GM23248 (cell line): ENCODE measurements around the gene CACNG1. TPM values are rescaled to one million over a fixed set of nuclear protein-coding genes. Genes with fewer than 3 reads are reported as not detected.
A peak's percentile ranks its signal among the peaks of the same experiment; 100 is the strongest.
"Not testable (repeated sequence)": the region's sequence is repeated elsewhere in the genome, so short reads cannot be mapped to it uniquely, and the experiment has no call there.

Experiments
- DNase-seq: peaks from one replicate; pipeline ENCODE4 v3.0.0-alpha.2; 2015
- H2AFZ ChIP-seq: fragments of 200-600 bp; sonication (generic); 2 replicates; pipeline ENCODE4 v1.6.1; 2016; ENCODE audit warnings: antibody characterized with exemption
- H3F3A ChIP-seq: fragments of 200-600 bp; sonication (generic); 2 replicates; pipeline ENCODE4 v1.6.1; 2016; ENCODE audit warnings: mild to moderate bottlenecking, antibody characterized with exemption, mixed run types; ENCODE audit not compliant: insufficient read depth
- H3K27ac ChIP-seq: fragments of 200-600 bp; sonication (generic); 2 replicates; pipeline ENCODE4 v1.5.1; 2016; ENCODE audit warnings: mild to moderate bottlenecking
- H3K27me3 ChIP-seq: fragments of 200-600 bp; sonication (generic); replicated peaks from 2 replicates; pipeline ENCODE4 v1.6.1; 2016; ENCODE audit warnings: mild to moderate bottlenecking; ENCODE audit not compliant: insufficient read depth
- H3K36me3 ChIP-seq: fragments of 200-600 bp; sonication (generic); 2 replicates; pipeline ENCODE4 v1.6.1; 2016; ENCODE audit warnings: low read depth, mild to moderate bottlenecking
- H3K4me1 ChIP-seq: fragments of 200-600 bp; sonication (generic); 2 replicates; pipeline ENCODE4 v1.6.1; 2016; ENCODE audit warnings: mild to moderate bottlenecking; ENCODE audit not compliant: insufficient read depth
- H3K4me2 ChIP-seq: fragments of 200-600 bp; sonication (generic); one replicate; pipeline ENCODE4 v1.6.1; 2016; ENCODE audit warnings: mild to moderate bottlenecking; ENCODE audit not compliant: unreplicated experiment
- H3K4me3 ChIP-seq: fragments of 200-600 bp; sonication (generic); 2 replicates; pipeline ENCODE4 v1.5.1; 2016; ENCODE audit warnings: mild to moderate bottlenecking
- H3K79me2 ChIP-seq: fragments of 200-600 bp; sonication (generic); 2 replicates; pipeline ENCODE4 v1.6.1; 2016; ENCODE audit warnings: mild to moderate bottlenecking; ENCODE audit not compliant: insufficient read depth
- H3K9ac ChIP-seq: fragments of 200-600 bp; sonication (generic); 2 replicates; pipeline ENCODE4 v1.6.1; 2016; ENCODE audit warnings: mild to moderate bottlenecking
- H3K9me2 ChIP-seq: fragments of 200-600 bp; sonication (generic); 2 replicates; pipeline ENCODE4 v1.6.1; 2016; ENCODE audit warnings: mixed run types, mild to moderate bottlenecking, moderate library complexity; ENCODE audit not compliant: insufficient read depth
- H3K9me3 ChIP-seq: fragments of 200-600 bp; sonication (generic); one replicate; pipeline ENCODE4 v1.6.1; 2017; ENCODE audit warnings: low read depth
- H4K20me1 ChIP-seq: fragments of 200-600 bp; sonication (generic); 2 replicates; pipeline ENCODE4 v1.6.0; 2016; ENCODE audit not compliant: insufficient read depth
- EZH2 ChIP-seq: fragments of 200-600 bp; sonication (generic); IDR thresholded peaks from 2 replicates; pipeline ENCODE4 v1.6.1; 2018; ENCODE audit warnings: antibody characterized with exemption, mild to moderate bottlenecking; ENCODE audit not compliant: insufficient read depth, poor library complexity, severe bottlenecking
- EZH2phosphoT487 ChIP-seq: fragments of 200-600 bp; sonication (generic); IDR thresholded peaks from 2 replicates; pipeline ENCODE4 v1.6.1; 2018; ENCODE audit warnings: antibody characterized with exemption, moderate library complexity, mild to moderate bottlenecking, low read depth; ENCODE audit not compliant: insufficient read depth
- WGBS, 2 experiments: methylation state at CpG; one replicate each; pipeline ENCODE4 v1.1.6; 2015 to 2017; ENCODE audit warnings: low lambda C conversion rate in 2 of 2, low coverage in 1 of 2; ENCODE audit errors: missing lambda C conversion rate in 2 of 2; 5-methylcytosine and 5-hydroxymethylcytosine counted together
- in situ Hi-C: fragments of 300-500 bp; cut with MboI; formaldehyde crosslinking; loops from 2 replicates; pipeline ENCODE4 v1.15.0; 2020
- polyA plus RNA-seq: library from polyadenylated mRNA; unstranded; fragments of >200 nt; fragmentation: Nextera tagmentation; extraction: Ambion mirVana; gene quantifications from 2 replicates; pipeline ENCODE4 v1.2.1, GENCODE V29; 2016
- total RNA-seq: library from RNA; depleted of rRNA; stranded (reverse); fragments of >200 nt; shearing (Covaris generic); gene quantifications from 2 replicates; pipeline ENCODE4 v1.2.3, GENCODE V29; 2014; rRNA removed

Gene CACNG1
- total and polyA plus RNA-seq, 2 experiments from 2014 or later = not detected

DNA sequence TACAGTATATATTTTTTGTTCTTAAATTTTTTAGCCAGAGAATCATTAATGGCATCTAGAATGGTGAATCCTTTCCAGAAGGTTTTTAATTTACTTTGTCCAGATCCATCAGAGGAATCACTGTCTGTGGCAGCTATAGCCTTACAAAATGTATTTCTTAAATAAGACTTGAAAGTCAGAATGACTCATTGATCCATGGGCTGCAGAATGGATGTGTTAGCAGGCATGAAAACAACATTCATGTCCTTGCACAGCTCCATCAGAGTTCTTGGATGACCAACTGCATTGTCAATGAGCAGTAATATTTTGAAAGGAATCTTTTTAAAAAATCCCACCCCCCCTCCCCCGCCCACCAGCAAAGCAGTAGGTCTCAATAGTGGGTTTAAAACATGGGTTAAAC, 51.4 kb downstream of the CACNG1 start:
- Histone ChIP-seq H3K9ac (no peak overlapping the region), H3K9me2 (no peaks in the 10 kb centered on the region), H3K4me3 (no peak overlapping the region), H3K4me1 (peaks cover 11% of the 10 kb centered on the region), H3K27me3 (no peaks in the 10 kb centered on the region), H3K9me3 (no peaks in the 10 kb centered on the region), H2AFZ (no peak overlapping the region), H3K79me2 (peaks cover 82% of the 10 kb centered on the region), H3K36me3 (no peaks in the 10 kb centered on the region), H3K27ac (peak overlapping the region; percentile 55), H3K4me2 (peak overlapping the region; percentile 22), H4K20me1 (peaks cover 14% of the 10 kb centered on the region), H3F3A (peaks cover 15% of the 10 kb centered on the region)
- peak; percentile 48 for DNase-seq
- in situ Hi-C loops = no loop called here
- TF ChIP-seq EZH2 (no peak), EZH2phosphoT487 (no peak)
- WGBS, 2 experiments = 65 to 91% methylated on average over 1 of the region's 1 CpG

DNA sequence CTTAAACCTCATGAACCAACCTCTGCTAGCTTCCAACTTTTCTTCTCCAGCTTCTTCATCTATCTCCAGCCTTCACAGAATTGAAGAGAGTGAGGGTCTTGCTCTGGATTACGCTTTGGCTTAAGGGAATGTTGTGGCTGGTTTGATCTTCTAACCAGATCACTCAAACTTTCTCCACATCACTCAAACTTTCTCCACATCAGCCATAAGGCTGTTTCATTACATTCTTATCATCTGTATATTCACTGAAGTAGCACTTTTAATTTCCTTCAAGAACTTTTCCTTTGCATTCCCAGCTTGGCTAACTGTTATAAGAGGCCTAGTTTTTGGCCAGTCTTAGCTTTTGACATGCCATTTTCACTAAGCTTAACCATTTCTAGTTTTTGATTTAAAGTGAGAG, 52.3 kb downstream of the CACNG1 start:
- H3K4me3 ChIP-seq = no peak overlapping the region
- H3K4me2 ChIP-seq = no peak overlapping the region
- peaks cover 80% of the 10 kb centered on the region for H3K79me2 ChIP-seq
- H3K27ac ChIP-seq = no peak overlapping the region
- no peak overlapping the region for H3K9ac ChIP-seq
- H3K27me3 ChIP-seq = no peaks in the 10 kb centered on the region
- in situ Hi-C loops = no loop called here
- H3K36me3 ChIP-seq = no peaks in the 10 kb centered on the region
- H3K4me1 ChIP-seq = peaks cover 11% of the 10 kb centered on the region
- peaks cover 15% of the 10 kb centered on the region for H3F3A ChIP-seq
- DNase-seq = no peak
- WGBS, 2 experiments = 100% methylated on average over 1 of the region's 1 CpG
- no peak for TF ChIP-seq EZH2
- no peak for TF ChIP-seq EZH2phosphoT487
- H3K9me3 ChIP-seq = no peaks in the 10 kb centered on the region
- peaks cover 16% of the 10 kb centered on the region for H4K20me1 ChIP-seq
- no peak overlapping the region for H2AFZ ChIP-seq
- H3K9me2 ChIP-seq = no peaks in the 10 kb centered on the region

DNA sequence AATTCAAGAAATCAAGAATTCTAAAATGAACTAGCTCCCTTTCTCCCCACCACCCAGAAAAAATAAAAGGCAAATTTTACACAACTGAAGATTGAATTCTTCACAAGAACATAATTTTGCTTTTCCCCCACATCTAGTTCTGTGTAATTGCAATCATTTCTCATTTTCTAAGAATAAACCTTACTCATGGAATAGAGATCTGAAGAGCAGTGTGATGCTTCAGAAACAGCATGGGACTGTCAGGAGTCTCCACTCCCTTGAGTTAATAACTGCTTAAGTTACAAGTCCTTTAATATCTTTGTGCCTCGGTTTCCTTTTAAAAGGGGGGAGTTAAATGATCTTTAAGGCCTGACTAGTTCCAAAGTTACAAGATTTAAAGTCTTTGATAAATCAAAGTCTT, 53.7 kb downstream of the CACNG1 start:
- Histone ChIP-seq H3K27ac (no peak overlapping the region), H2AFZ (no peak overlapping the region), H3K79me2 (peaks cover 81% of the 10 kb centered on the region), H3F3A (peaks cover 15% of the 10 kb centered on the region), H3K4me2 (no peak overlapping the region), H4K20me1 (peaks cover 27% of the 10 kb centered on the region), H3K9ac (no peak overlapping the region), H3K27me3 (no peaks in the 10 kb centered on the region), H3K9me2 (no peaks in the 10 kb centered on the region), H3K9me3 (no peaks in the 10 kb centered on the region), H3K36me3 (no peaks in the 10 kb centered on the region), H3K4me1 (peaks cover 11% of the 10 kb centered on the region), H3K4me3 (no peak overlapping the region)
- in situ Hi-C loops = no loop called here
- DNase-seq = no peak
- TF ChIP-seq EZH2phosphoT487 (no peak), EZH2 (no peak)
- 100% methylated on average over 1 of the region's 1 CpG for WGBS, 2 experiments

DNA sequence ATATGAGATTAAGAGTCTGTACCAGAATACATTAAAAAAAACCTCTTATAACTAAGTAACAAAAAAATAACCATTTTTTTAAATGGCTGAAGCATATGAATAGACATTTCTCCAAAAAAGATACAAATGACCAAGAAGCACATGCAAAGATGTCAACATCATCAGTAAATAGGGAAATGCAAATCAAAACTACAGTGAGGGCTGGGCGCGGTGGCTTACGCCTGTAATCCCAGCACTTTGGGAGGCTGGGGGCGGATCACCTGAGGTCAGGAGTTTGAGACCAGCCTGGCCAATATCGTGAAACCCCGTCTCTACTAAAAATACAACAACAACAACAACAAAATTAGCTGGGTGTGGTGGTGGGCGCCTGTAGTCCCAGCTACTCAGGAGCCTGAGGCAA, 60.3 kb downstream of the CACNG1 start:
- Histone ChIP-seq H3K4me1 (peaks cover 15% of the 10 kb centered on the region), H3K79me2 (peaks cover 44% of the 10 kb centered on the region), H3F3A (peaks cover 32% of the 10 kb centered on the region), H3K27ac (peak overlapping the region; percentile 54), H4K20me1 (peaks cover 24% of the 10 kb centered on the region), H3K36me3 (peaks cover 19% of the 10 kb centered on the region), H3K4me2 (peak overlapping the region; percentile 21)
- 98% methylated on average over 7 of the region's 7 CpGs for WGBS, 2 experiments
- H3K9ac ChIP-seq, H3K4me3 ChIP-seq, H3K9me2 ChIP-seq, H3K27me3 ChIP-seq, in situ Hi-C loops, DNase-seq, H2AFZ ChIP-seq, H3K9me3 ChIP-seq: not testable (repeated sequence)

DNA sequence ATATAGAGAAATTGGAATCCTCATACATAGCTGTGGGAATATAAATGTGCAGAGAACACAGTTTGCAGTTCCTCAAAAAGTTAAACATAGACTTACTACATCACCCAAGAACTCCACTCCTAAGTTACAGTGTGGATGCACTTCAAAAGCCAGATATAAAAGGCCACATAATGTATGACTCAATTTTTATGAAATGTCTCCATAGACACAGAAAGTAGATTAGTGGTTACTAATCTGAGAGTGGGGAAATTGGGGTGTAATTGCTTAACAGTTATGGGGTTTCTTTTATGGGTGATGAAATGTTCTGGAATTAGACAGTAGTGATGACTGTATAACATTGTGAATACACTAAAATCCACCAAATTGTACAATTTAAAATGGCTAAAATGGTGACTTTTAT, 60.9 kb downstream of the CACNG1 start:
- Histone ChIP-seq H3K27ac (peak overlapping the region; percentile 54), H3K4me1 (peaks cover 15% of the 10 kb centered on the region), H3K4me2 (peak overlapping the region; percentile 21), H3K4me3 (no peak overlapping the region), H3K9me2 (no peaks in the 10 kb centered on the region), H3K36me3 (peaks cover 19% of the 10 kb centered on the region), H2AFZ (no peak overlapping the region), H3K27me3 (no peaks in the 10 kb centered on the region), H3K9ac (peak overlapping the region; percentile 2; the same call in 1 of the 2 replicates), H3F3A (peaks cover 32% of the 10 kb centered on the region), H3K9me3 (no peaks in the 10 kb centered on the region), H4K20me1 (peaks cover 20% of the 10 kb centered on the region), H3K79me2 (peaks cover 39% of the 10 kb centered on the region)
- TF ChIP-seq EZH2phosphoT487 = 0 out of 2 replicates have a peak, but pooled peaks have one; percentile 83
- TF ChIP-seq EZH2 = no peak
- in situ Hi-C loops = no loop called here
- peak; percentile 87 for DNase-seq

Other genes with a start within 250 kb of the CACNG1 start
- not detected in 2 replicates for gene CACNG5, start 209.4 kb upstream of the CACNG1 start, total RNA-seq
- gene CACNG5, start 209.4 kb upstream of the CACNG1 start, polyA plus RNA-seq = not detected in 2 replicates
- gene CACNG4, start 79.8 kb upstream of the CACNG1 start, total RNA-seq = not detected in 2 replicates
- gene CACNG4, start 79.8 kb upstream of the CACNG1 start, polyA plus RNA-seq = not detected in 2 replicates
- 23.9 and 31.0 TPM in 2 replicates for gene HELZ, start 200.6 kb downstream of the CACNG1 start, total RNA-seq
- gene HELZ, start 200.6 kb downstream of the CACNG1 start, polyA plus RNA-seq = 23.2 and 25.4 TPM in 2 replicates